K562 (cell line): ENCODE data around the gene MTG2. TPM values are rescaled to one million over a fixed set of nuclear protein-coding genes. Genes with fewer than 3 reads are reported as not detected.

ENCODE experiments used
- E2F6 ChIP-seq, 2 experiments: IDR thresholded peaks; 2 replicates each; pipeline ENCODE4 v1.6.1; 2011; ENCODE audit warnings: borderline replicate concordance in 1 of 2, control low read depth in 1 of 2, low read depth in 1 of 2, low read length in 1 of 2, mild to moderate bottlenecking in 1 of 2, mixed read lengths in 1 of 2, moderate library complexity in 1 of 2; ENCODE audit not compliant: insufficient read depth in 1 of 2, insufficient read length in 1 of 2, poor library complexity in 1 of 2, severe bottlenecking in 1 of 2; ENCODE audit errors: extremely low read depth in 1 of 2
- EHMT2 ChIP-seq: fragments of 450-650 bp; IDR thresholded peaks from 2 replicates; pipeline ENCODE4 v1.6.1; 2018; ENCODE audit warnings: antibody characterized with exemption
- EP400 ChIP-seq: fragments of 450-650 bp; IDR thresholded peaks from 2 replicates; pipeline ENCODE4 v1.6.1; 2017; ENCODE audit warnings: antibody characterized with exemption, mild to moderate bottlenecking, moderate library complexity
- KHSRP ChIP-seq: fragments of 450-650 bp; IDR thresholded peaks from 2 replicates; pipeline ENCODE4 v1.6.1; 2017
- L3MBTL2 ChIP-seq: fragments of 450-650 bp; IDR thresholded peaks from 2 replicates; pipeline ENCODE4 v1.6.1; 2016; ENCODE audit warnings: mild to moderate bottlenecking, moderate library complexity
- LCOR ChIP-seq: sonication (generic); formaldehyde crosslinking; IDR thresholded peaks from 2 replicates; pipeline ENCODE4 v1.8.0; 2022; ENCODE audit warnings: mild to moderate bottlenecking, missing genetic modification reagents
- MEF2D ChIP-seq: conservative IDR thresholded peaks from 2 replicates; pipeline ENCODE4 v1.6.1; 2016; ENCODE audit warnings: low read depth, missing genetic modification characterization, missing compliant biosample characterization
- NCOA2 ChIP-seq, 2 experiments: fragments of 450-650 bp; IDR thresholded peaks; 2 replicates each; pipeline ENCODE4 v1.6.1; 2018; ENCODE audit warnings: mild to moderate bottlenecking in 2 of 2, moderate library complexity in 1 of 2; ENCODE audit not compliant: partially characterized antibody in 2 of 2
- NCOR1 ChIP-seq: fragments of 450-650 bp; IDR thresholded peaks from 2 replicates; pipeline ENCODE4 v1.6.1; 2016; ENCODE audit warnings: mild to moderate bottlenecking, moderate library complexity
- REST ChIP-seq, 2 experiments: fragments of 450-650 bp; formaldehyde crosslinking in 1 of 2; IDR thresholded peaks; 2 replicates each; pipeline versions ENCODE4 v1.4.0 to v1.6.1; 2014 to 2020; ENCODE audit warnings: mild to moderate bottlenecking in 2 of 2, borderline replicate concordance in 1 of 2, low read depth in 1 of 2
- RNF219 ChIP-seq: fragments of 250-450 bp; sonication (Bioruptor Pico); IDR thresholded peaks from 2 replicates; pipeline ENCODE4 v1.5.0; 2022; ENCODE audit warnings: mild to moderate bottlenecking
- RUNX1 ChIP-seq: sonication (generic); IDR thresholded peaks from 2 replicates; pipeline ENCODE4 v1.6.1; 2016; ENCODE audit warnings: antibody characterized with exemption, low read depth
- SIN3A ChIP-seq, 2 experiments: fragments of 150-350 bp in 1 of 2; IDR thresholded peaks; 2 replicates each; pipeline ENCODE4 v1.6.1; 2011 to 2016; ENCODE audit warnings: borderline replicate concordance in 2 of 2, low read depth in 2 of 2, low read length in 2 of 2, mild to moderate bottlenecking in 2 of 2, moderate library complexity in 2 of 2; ENCODE audit not compliant: control insufficient read depth in 1 of 2
- TAF9B ChIP-seq: fragments of 450-650 bp; IDR thresholded peaks from 2 replicates; pipeline ENCODE4 v1.6.1; 2018; ENCODE audit warnings: mild to moderate bottlenecking; ENCODE audit not compliant: partially characterized antibody
- ZBTB1 ChIP-seq: sonication (generic); formaldehyde crosslinking; IDR thresholded peaks from 2 replicates; pipeline ENCODE4 v1.8.1; 2023; ENCODE audit warnings: missing genetic modification reagents, low read depth, mild to moderate bottlenecking, borderline replicate concordance
- ZNF232 ChIP-seq: sonication (generic); formaldehyde crosslinking; IDR thresholded peaks from 2 replicates; pipeline ENCODE4 v1.8.0; 2022; ENCODE audit warnings: mild to moderate bottlenecking, missing genetic modification reagents
- polyA plus RNA-seq, 8 experiments: library from polyadenylated mRNA; depleted of rRNA in 4 of 8; stranded (reverse) in 5 of 8; unstranded in 3 of 8; fragments of >200 nt; fragmentation: Nextera tagmentation in 2 of 8; fragmentation: Illumina TruSeq in 1 of 8; extraction: Ambion mirVana in 2 of 8; extraction: Trizol in 1 of 8; gene quantifications; 2 replicates each; pipeline versions ENCODE4 v1.2.1 to v1.2.3, GENCODE V29; 2011 to 2014; ENCODE audit warnings: inconsistent platforms in 1 of 8, missing spikeins in 1 of 8
- total RNA-seq, 7 experiments: library from RNA; depleted of rRNA in 6 of 7; stranded (reverse); fragments of >200 nt in 6 of 7; fragmentation: Illumina TruSeq in 2 of 7; extraction: Trizol in 2 of 7; gene quantifications; 2 replicates each; pipeline versions ENCODE4 v1.2.1 to v1.2.3, GENCODE V29; 2011 to 2021; ENCODE audit warnings: low replicate concordance in 1 of 7

Gene MTG2
- total and polyA plus RNA-seq, 9 of the 15 experiments (the other 6 are each of a cell fraction or from before 2014, with no cell fraction given): 8.7 to 67.5 (median 44.5) TPM

GRCh38 chr20:62219992-62220665, 37.3 kb downstream of the MTG2 start, which contains the start of gene HRH3 (continued):
- TF ChIP-seq REST (IDR thresholded peaks at IDR 0.05; ENCODE audit: borderline replicate concordance) (peak; percentile 96), REST (CRISPR knock-in tag; IDR thresholded peaks at IDR 0.05; ENCODE audit: low read depth) (peak; percentile 94), SIN3A (IDR thresholded peaks at IDR 0.05; ENCODE audit: borderline replicate concordance in 2 of 2, control insufficient read depth in 1 of 2, low read depth in 2 of 2, low read length in 2 of 2) (peak; percentile 72 to 94; a peak in 3 of 4 replicates), EHMT2 (peak; percentile 83), E2F6 (IDR thresholded peaks at IDR 0.05; ENCODE audit: borderline replicate concordance in 1 of 2, extremely low read depth in 1 of 2, insufficient read depth in 1 of 2, insufficient read length in 1 of 2, low read depth in 1 of 2, low read length in 1 of 2, poor library complexity in 1 of 2, severe bottlenecking in 1 of 2) (peak in 1 of 2 experiments; percentile 54), RUNX1 (no peak), ZNF232 (CRISPR knock-in tag) (no peak), RNF219 (CRISPR knock-in tag) (no peak), NCOR1 (no peak), NCOA2 (IDR thresholded peaks at IDR 0.05; ENCODE audit: partially characterized antibody in 2 of 2) (no peak), ZBTB1 (CRISPR knock-in tag) (0 out of 2 replicates have a peak, but pooled peaks have one; percentile 41), L3MBTL2 (no peak), MEF2D (no peak), LCOR (CRISPR knock-in tag) (0 out of 2 replicates have a peak, but pooled peaks have one; percentile 21), EP400 (no peak), KHSRP (no peak), TAF9B (no peak)
